Thymus (tissue), 2 donors: Measurements from ENCODE around the gene TAS2R19. TPM values are rescaled to one million over a fixed set of nuclear protein-coding genes. Genes with fewer than 3 reads are reported as not detected.

ENCODE experiments used
- polyA plus RNA-seq: library from polyadenylated mRNA; stranded (reverse); fragments of 200-250 nt; gene quantifications from one replicate; pipeline ENCODE4 v1.2.3, GENCODE V29; 2013
- total RNA-seq: library from RNA; stranded (reverse); fragments of 120-200 nt; gene quantifications from one replicate; pipeline ENCODE4 v1.2.4, GENCODE V29; 2013
- donor health status: healthy.

Gene TAS2R19
- total and polyA plus RNA-seq, 2 donors, result 1.6 to 2.0 TPM

Other genes starting within 250 kb of the TAS2R19 start
- gene TAS2R7, start 220.0 kb downstream of the TAS2R19 start, total RNA-seq, result not detected
- not detected for gene TAS2R7, start 220.0 kb downstream of the TAS2R19 start, polyA plus RNA-seq
- gene TAS2R8, start 215.3 kb downstream of the TAS2R19 start, total RNA-seq, result not detected
- not detected for gene TAS2R8, start 215.3 kb downstream of the TAS2R19 start, polyA plus RNA-seq
- not detected for gene TAS2R9, start 212.5 kb downstream of the TAS2R19 start, total RNA-seq
- not detected for gene TAS2R9, start 212.5 kb downstream of the TAS2R19 start, polyA plus RNA-seq
- gene TAS2R10, start 196.3 kb downstream of the TAS2R19 start, total RNA-seq, result 0.47 TPM
- 0.21 TPM for gene TAS2R10, start 196.3 kb downstream of the TAS2R19 start, polyA plus RNA-seq
- gene PRR4, start 173.1 kb downstream of the TAS2R19 start, total RNA-seq, result 1.5 TPM
- 6.4 TPM for gene PRR4, start 173.1 kb downstream of the TAS2R19 start, polyA plus RNA-seq
- 18.7 TPM for gene PRH1, start 138.4 kb downstream of the TAS2R19 start, total RNA-seq
- 7.4 TPM for gene PRH1, start 138.4 kb downstream of the TAS2R19 start, polyA plus RNA-seq
- gene TAS2R13, start 113.1 kb downstream of the TAS2R19 start, total RNA-seq, result 0.52 TPM
- 0.05 TPM for gene TAS2R13, start 113.1 kb downstream of the TAS2R19 start, polyA plus RNA-seq
- 0.80 TPM for gene PRH2, start 93.4 kb downstream of the TAS2R19 start, total RNA-seq
- 1.1 TPM for gene PRH2, start 93.4 kb downstream of the TAS2R19 start, polyA plus RNA-seq
- gene TAS2R14, start 83.4 kb downstream of the TAS2R19 start, total RNA-seq, result 1.0 TPM
- gene TAS2R14, start 83.4 kb downstream of the TAS2R19 start, polyA plus RNA-seq, result 5.3 TPM
- gene TAS2R50, start 35.7 kb downstream of the TAS2R19 start, total RNA-seq, result 0.47 TPM
- not detected for gene TAS2R50, start 35.7 kb downstream of the TAS2R19 start, polyA plus RNA-seq
- gene TAS2R20, start 24.3 kb downstream of the TAS2R19 start, total RNA-seq, result 0.76 TPM
- 0.30 TPM for gene TAS2R20, start 24.3 kb downstream of the TAS2R19 start, polyA plus RNA-seq
- 2.0 TPM for gene TAS2R31, start 8.8 kb upstream of the TAS2R19 start, total RNA-seq
- 0.75 TPM for gene TAS2R31, start 8.8 kb upstream of the TAS2R19 start, polyA plus RNA-seq
- 0.61 TPM for gene TAS2R46, start 39.7 kb upstream of the TAS2R19 start, total RNA-seq
- gene TAS2R46, start 39.7 kb upstream of the TAS2R19 start, polyA plus RNA-seq, result 0.05 TPM
- gene TAS2R43, start 69.7 kb upstream of the TAS2R19 start, total RNA-seq, result 0.94 TPM
- 0.14 TPM for gene TAS2R43, start 69.7 kb upstream of the TAS2R19 start, polyA plus RNA-seq
- gene TAS2R30, start 112.0 kb upstream of the TAS2R19 start, total RNA-seq, result 1.7 TPM
- gene TAS2R30, start 112.0 kb upstream of the TAS2R19 start, polyA plus RNA-seq, result 0.14 TPM
- 9.6 TPM for gene SMIM10L1, start 148.6 kb upstream of the TAS2R19 start, total RNA-seq
- gene SMIM10L1, start 148.6 kb upstream of the TAS2R19 start, polyA plus RNA-seq, result 16.9 TPM
- gene TAS2R42, start 164.3 kb upstream of the TAS2R19 start, total RNA-seq, result 0.09 TPM
- gene TAS2R42, start 164.3 kb upstream of the TAS2R19 start, polyA plus RNA-seq, result 0.05 TPM
- gene PRB3, start 247.1 kb upstream of the TAS2R19 start, total RNA-seq, result 0.66 TPM
- 2.4 TPM for gene PRB3, start 247.1 kb upstream of the TAS2R19 start, polyA plus RNA-seq